NCI-H1105 (cell line): Measurements from ENCODE around the gene ZMIZ1.
"Not testable (repeated sequence)": the region's sequence is repeated elsewhere in the genome, so short reads cannot be mapped to it uniquely, and the experiment has no call there.

Source experiments
- DNase-seq: peaks from one replicate; lab custom pipeline; 2025; lab: John Stamatoyannopoulos, UW

Gene ZMIZ1

DNA sequence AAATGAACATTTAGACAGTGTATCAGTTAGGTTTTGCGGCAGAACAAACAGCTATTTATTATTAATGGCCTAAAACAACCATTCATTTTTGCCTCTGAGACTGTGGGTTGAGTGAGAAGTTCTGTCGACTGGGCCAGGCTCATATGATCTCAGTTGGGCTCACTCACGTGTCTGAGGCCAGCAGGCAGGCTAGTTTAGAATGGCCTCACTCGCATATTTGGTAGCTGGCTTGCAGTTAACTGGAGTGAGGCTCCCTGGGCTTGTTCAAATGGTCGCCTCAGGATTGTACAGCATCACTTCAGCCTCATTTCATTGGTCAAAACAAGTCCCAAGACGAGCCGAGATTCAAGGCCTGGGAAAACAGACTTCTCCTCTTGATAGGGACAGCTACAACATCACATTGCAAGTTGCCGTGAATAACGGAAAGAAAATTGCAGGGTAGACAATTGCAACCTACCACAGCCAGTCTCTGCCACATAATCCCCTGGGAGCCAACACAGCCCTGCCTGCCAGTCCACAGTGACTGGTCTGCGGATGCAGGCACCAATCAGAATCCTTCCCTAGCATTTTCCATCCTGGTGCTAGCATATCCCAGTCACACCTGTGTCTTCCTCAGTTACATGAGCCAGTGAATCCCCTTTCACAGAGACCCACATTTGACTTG lies 255.4 kb downstream of the ZMIZ1 start:
- DNase-seq, result no peak

DNA sequence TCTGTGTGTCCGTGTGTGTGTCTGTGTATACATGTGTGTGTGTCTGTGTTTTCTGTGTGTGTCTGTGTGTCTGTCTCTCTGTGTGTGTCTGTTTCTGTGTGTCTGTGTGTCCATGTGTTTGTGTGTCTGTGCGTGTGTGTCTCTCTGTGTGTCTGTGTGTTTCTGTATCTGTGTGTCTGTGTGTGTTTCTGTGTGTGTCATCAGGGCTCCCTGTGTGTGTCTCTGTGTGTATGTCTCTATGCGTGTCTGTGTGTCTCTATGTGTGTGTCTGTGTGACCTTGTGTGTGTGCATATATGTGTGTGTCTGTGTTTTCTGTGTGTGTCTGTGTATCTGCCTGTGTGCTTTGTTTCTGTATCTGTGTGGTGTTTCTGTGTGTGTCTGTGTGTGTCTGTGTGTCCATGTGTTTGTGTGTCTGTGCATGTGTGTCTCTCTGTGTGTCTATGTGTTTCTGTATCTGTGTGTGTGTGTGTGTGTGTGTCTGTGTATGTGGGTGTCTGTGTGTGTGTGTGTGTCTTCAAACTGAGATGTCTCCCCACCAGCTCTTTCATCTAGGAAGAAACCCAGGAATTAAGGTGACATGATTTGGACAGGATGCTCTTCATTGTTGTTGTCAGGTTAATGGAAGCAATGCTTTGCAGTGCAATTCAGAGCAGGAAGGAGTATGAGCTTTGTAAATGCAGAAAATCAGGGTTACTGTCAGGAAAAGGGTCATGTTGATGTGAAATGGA lies 257.8 kb downstream of the ZMIZ1 start:
- DNase-seq, result no peak

- DNase-seq, result no peak
Measured at GRCh38 chr10:79327090-79327457, 258.3 kb downstream of the ZMIZ1 start.

DNA sequence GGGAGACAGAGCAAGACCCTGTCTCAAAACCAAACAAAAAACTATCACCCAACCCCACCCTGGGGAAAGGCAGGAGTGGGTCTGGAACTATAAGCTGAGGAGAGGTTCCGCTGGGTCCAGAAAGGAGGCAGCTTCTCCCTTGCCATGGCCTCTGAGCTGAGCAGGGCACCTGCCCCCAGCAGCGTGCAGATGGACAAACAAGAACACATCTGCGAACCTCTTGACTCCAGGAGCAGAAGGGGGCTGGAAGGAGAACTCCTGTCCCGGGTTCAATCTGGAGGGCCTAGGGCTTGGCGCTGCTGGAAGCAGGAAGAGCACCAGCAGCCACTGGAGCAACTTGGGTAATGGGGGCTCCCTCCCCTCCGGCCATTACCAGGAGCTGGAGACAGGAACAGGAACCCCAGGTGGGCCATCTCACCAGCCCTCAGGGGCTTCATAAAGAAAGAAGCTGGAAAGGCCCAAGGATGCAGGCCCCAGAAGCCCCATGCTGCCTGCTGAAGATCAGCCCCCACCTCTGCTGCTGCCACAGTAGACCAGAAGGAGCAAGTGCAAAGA lies 259.5 kb downstream of the ZMIZ1 start:
- DNase-seq, result no peak

GRCh38 chr10:79328737-79329504 lies 260.2 kb downstream of the ZMIZ1 start:
- no peak for DNase-seq

GRCh38 chr10:79329529-79329928 lies 260.8 kb downstream of the ZMIZ1 start:
- no peak for DNase-seq

DNA sequence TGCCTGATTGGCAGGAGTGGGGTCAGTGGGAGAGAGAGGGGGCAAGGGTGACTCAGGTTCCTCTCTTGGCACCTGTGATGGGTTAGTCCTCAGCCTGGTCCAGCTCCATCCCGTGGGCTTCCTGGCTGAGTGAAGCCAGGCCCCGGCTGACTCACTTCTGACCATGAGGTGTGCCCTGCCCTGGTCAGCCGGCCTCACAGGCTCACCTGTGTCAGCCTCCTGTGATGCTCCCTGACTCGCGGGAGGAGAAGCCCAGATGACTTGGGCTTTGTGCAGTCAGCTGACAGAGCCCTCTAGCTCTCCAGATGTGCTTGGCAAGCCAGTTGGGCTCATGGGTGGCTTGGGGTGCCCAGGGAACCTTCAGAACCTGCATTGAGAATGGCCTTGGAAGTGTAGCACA lies 262.5 kb downstream of the ZMIZ1 start:
- no peak for DNase-seq

DNA sequence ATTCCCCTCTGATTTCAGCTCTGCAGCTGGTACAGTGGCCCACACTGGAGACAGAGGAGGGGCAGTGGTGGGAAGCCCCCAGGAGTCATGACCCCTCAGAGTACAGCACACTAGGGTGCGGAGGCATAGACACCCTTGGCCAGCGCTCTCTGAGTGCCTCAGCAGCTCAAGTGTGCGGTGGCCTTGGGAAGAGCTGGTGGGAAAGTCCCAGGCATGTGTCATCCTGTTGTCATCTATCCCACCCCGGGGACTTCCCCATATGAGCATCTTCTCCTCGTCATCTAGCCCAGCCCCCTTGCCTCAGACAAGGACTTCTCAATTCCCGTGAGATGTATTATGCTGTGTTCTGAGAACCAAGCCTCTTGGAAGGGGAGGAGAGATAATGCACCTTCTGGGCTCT lies 262.9 kb downstream of the ZMIZ1 start:
- no peak for DNase-seq

DNA sequence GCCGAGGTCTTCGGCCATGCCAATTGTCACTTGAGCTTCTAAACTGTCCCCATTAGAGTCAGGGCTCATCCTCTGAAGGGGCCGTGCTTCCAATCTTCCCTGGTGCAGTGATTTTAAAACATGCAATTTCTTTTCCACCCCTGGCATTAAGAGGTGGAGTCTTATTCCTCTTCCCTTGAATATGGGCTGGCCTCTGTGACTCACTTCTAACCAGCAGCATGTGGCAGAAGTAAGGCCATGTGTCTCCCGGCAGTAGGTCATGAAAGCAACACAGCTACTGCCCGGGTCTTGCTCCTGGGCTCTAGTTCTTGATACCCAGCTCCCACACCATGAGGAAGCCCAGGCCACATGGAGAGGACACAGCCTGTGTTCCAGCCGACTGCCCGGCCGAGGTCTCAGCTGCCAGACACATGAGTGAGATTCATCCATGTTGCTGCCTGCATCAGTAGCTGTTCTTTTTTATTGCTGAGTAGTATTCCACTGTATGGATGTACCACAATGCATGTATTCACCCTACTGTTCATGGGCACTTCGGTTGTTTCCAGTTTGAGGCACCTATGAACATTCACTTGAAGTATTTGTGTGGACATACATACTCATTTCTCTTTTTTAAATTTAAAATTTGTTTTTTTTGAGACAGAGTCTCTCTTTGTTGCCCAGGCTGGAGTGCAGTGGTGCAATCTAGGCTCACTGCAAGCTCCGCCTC lies 264.0 kb downstream of the ZMIZ1 start:
- DNase-seq, result not testable (repeated sequence)

DNA sequence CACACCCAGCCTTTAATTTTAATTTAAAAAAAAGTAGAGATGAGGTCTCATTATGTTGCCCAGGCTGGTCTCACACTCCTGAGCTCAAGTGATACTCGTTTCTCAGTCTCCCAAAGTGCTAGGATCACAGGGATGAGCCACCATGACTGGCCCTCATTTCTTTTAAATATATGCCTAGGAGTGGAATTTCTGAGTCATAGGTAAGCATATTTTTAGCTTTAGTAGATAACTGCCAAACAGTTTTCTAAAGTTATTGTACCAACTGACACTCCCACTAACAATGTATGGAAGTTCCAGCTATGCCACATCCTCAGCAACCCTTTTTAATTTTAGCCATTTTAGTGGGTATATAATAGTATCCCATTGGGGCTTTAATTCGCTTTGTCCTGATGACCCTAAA lies 264.7 kb downstream of the ZMIZ1 start:
- DNase-seq, result no peak

DNA sequence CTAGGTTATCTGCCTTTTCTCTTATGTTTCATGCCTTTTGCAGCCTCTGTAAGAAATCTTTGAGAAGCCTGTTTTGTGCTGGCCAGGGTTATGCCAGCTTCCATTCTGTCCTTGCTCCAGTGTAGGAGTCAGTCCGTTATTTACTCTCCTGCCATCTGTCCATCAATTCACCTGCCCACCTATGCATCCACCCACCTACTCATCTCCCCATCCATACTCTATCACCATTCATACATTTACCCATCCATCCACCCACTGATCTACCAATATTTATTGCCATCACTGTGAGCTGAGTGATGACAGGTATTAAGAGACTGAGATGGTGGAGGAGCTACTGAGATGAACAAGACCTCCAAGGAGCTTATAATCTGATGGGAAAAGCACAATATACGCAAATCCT lies 265.8 kb downstream of the ZMIZ1 start:
- DNase-seq, result no peak

DNA sequence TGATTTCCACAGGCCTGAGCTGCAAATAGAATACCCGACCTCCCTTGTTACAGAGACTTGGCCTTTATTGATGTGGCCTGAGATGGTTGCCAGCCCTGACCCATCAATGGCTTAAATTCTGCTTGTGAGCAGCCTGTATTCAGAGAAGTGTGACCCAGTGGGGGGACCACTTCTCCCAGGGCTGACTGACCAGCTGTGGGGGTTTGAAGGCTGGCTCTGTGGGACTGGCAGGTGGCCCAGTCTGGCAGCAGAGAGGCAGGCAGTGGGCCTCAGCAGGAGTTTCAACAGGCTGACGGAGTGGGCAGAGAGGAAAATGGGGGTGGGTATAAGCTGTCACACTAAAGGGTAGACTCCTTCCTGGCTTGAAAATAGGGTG lies 266.3 kb downstream of the ZMIZ1 start:
- no peak for DNase-seq

DNA sequence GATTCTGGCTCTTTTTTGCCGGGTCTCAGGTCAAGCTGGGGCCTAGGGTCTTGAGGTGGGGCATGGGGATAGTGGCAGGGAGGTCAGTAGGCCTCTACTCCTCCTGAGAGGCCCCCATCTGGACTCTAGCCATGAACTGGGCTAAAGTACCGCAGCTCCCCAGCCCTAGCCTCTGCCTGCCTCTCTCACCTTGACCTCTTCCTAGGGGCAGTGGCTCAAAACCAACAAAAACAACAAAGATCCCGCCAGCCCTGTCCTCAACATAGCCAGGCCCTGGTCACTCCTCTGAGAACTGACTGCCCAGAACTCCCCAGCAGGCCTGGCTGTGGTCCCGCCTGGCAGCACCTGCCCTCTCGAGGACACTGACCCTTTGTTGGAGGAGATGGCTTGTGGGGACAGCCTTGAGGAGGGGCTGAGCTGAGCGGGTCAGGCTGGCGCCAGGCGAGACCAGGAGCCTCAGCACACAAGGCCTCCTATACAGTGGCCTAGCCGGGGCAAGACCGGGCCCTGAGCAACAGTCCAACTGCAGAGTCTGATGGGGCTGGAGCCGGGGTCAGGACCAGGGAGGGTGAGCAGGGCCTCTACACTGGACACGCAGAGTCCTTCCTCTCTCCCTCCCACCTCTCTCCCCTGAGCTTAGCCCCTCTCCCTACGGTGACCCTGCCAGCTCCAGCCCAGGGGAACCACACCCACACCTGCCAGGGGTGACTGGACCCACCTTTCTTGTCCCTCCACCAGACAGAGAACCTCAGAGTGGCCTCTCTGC lies 266.9 kb downstream of the ZMIZ1 start:
- DNase-seq, result no peak

DNA sequence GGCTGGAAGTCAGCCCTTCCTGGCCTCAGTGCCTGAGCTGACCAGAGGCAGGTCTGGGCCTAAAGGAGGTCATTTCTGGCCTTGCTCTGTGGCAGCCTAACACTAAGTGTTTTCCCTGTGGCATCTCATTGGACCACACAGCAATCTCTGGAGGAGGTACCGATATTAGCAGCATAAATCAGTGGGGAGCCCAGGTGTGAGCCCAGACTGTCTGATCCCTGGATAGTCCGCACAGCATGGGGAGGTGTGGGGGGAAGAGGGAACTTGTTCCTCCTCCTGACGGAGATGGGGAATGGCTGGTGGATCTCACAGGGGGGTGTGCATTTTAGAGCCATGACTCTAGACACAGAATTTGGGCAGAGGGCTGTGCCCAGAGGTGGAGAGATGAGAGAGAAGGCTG lies 267.5 kb downstream of the ZMIZ1 start:
- DNase-seq, result no peak

GRCh38 chr10:79336739-79337138 lies 268.0 kb downstream of the ZMIZ1 start:
- no peak for DNase-seq

GRCh38 chr10:79337783-79338469 lies 269.2 kb downstream of the ZMIZ1 start:
- not testable (repeated sequence) for DNase-seq

DNA sequence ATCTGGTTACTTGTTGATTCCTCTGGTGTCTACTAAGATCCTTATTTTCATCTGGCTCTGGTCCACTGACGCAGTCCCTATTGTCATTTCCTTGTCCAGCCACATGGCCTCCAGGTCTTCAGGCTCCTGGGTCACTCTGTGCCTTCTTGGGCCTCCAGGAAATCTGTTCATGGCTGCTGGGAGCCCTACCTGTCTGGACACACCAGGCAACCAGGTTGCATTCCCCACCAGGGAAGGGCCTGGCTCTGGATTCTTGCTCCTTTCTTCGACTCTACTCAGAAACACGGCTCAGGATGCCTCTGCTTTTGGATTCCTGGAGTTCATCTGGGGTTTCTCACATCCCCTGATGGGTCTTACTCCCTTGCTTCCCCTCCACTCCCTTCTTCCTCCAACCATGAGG lies 270.5 kb downstream of the ZMIZ1 start:
- no peak for DNase-seq

GRCh38 chr10:79340646-79341244 lies 272.0 kb downstream of the ZMIZ1 start:
- DNase-seq, result no peak

GRCh38 chr10:79342295-79342761 lies 273.6 kb downstream of the ZMIZ1 start:
- no peak for DNase-seq

- DNase-seq, result no peak
Measured at GRCh38 chr10:79342811-79343561, 274.2 kb downstream of the ZMIZ1 start.
